Measurements from ENCODE around the gene MRTFB.

Gene MRTFB

GRCh38 chr16:14109782-14110727, 38.9 kb downstream of the MRTFB start:
- Histone ChIP-seq H3K9me3 (ENCODE audit: insufficient read depth, low read length, severe bottlenecking) (no peaks in the 10 kb centered on the region), H3K4me2 (ENCODE audit: insufficient read depth, low read length) (no peak overlapping the region), H3K79me2 (ENCODE audit: insufficient read depth, low read length) (peaks cover 14% of the 10 kb centered on the region; the same call in 1 of the 2 replicates), H3K36me3 (ENCODE audit: insufficient read depth, low read length) (no peaks in the 10 kb centered on the region), H2AFZ (ENCODE audit: low read depth, low read length) (no peak overlapping the region), H3K27ac (ENCODE audit: low read length) (no peak overlapping the region), H3K9ac (ENCODE audit: low read depth, low read length) (no peak overlapping the region), H3K4me3 (ENCODE audit: low read depth in 1 of 2, low read length in 2 of 2) (no peak overlapping the region), H4K20me1 (ENCODE audit: insufficient read depth, low read length) (peaks cover 47% of the 10 kb centered on the region), H3K4me1 (ENCODE audit: insufficient read depth, low read length) (no peaks in the 10 kb centered on the region), H3K27me3 (ENCODE audit: insufficient read depth, low read length, poor library complexity) (no peaks in the 10 kb centered on the region)
- DNase-seq, result no peak
- no peak for ATAC-seq (ENCODE audit: insufficient read depth, low read depth)
- TF ChIP-seq CTCF (IDR thresholded peaks at IDR 0.05; ENCODE audit: borderline replicate concordance, extremely low read depth, low read length, poor library complexity, severe bottlenecking) (no peak), EZH2 (IDR thresholded peaks at IDR 0.05; ENCODE audit: borderline replicate concordance, low read depth, low read length, severe bottlenecking) (no peak)

- Histone ChIP-seq H3K27ac (ENCODE audit: low read length) (no peak overlapping the region), H3K4me1 (ENCODE audit: insufficient read depth, low read length) (no peaks in the 10 kb centered on the region), H3K9ac (ENCODE audit: low read depth, low read length) (no peak overlapping the region), H3K4me3 (ENCODE audit: low read depth in 1 of 2, low read length in 2 of 2) (no peak overlapping the region), H2AFZ (ENCODE audit: low read depth, low read length) (no peak overlapping the region), H3K36me3 (ENCODE audit: insufficient read depth, low read length) (no peaks in the 10 kb centered on the region), H4K20me1 (ENCODE audit: insufficient read depth, low read length) (peaks cover 46% of the 10 kb centered on the region), H3K4me2 (ENCODE audit: insufficient read depth, low read length) (no peak overlapping the region), H3K79me2 (ENCODE audit: insufficient read depth, low read length) (peaks cover 18% of the 10 kb centered on the region), H3K9me3 (ENCODE audit: insufficient read depth, low read length, severe bottlenecking) (no peaks in the 10 kb centered on the region), H3K27me3 (ENCODE audit: insufficient read depth, low read length, poor library complexity) (no peaks in the 10 kb centered on the region)
- DNase-seq, result no peak
- TF ChIP-seq EZH2 (IDR thresholded peaks at IDR 0.05; ENCODE audit: borderline replicate concordance, low read depth, low read length, severe bottlenecking), result no peak
- no peak for TF ChIP-seq CTCF (IDR thresholded peaks at IDR 0.05; ENCODE audit: borderline replicate concordance, extremely low read depth, low read length, poor library complexity, severe bottlenecking)
- no peak for ATAC-seq (ENCODE audit: insufficient read depth, low read depth)
Measured at GRCh38 chr16:14110728-14111251, 39.7 kb downstream of the MRTFB start.

- H3K4me2 ChIP-seq (ENCODE audit: insufficient read depth, low read length), result no peak overlapping the region
- no peak overlapping the region for H3K27ac ChIP-seq (ENCODE audit: low read length)
- no peaks in the 10 kb centered on the region for H3K27me3 ChIP-seq (ENCODE audit: insufficient read depth, low read length, poor library complexity)
- H2AFZ ChIP-seq (ENCODE audit: low read depth, low read length), result no peak overlapping the region
- H4K20me1 ChIP-seq (ENCODE audit: insufficient read depth, low read length), result peaks cover 42% of the 10 kb centered on the region
- no peak overlapping the region for H3K4me3 ChIP-seq (ENCODE audit: low read depth in 1 of 2, low read length in 2 of 2)
- no peak overlapping the region for H3K9ac ChIP-seq (ENCODE audit: low read depth, low read length)
- H3K79me2 ChIP-seq (ENCODE audit: insufficient read depth, low read length), result peaks cover 23% of the 10 kb centered on the region
- TF ChIP-seq CTCF (IDR thresholded peaks at IDR 0.05; ENCODE audit: borderline replicate concordance, extremely low read depth, low read length, poor library complexity, severe bottlenecking), result no peak
- TF ChIP-seq EZH2 (IDR thresholded peaks at IDR 0.05; ENCODE audit: borderline replicate concordance, low read depth, low read length, severe bottlenecking), result no peak
- no peaks in the 10 kb centered on the region for H3K4me1 ChIP-seq (ENCODE audit: insufficient read depth, low read length)
- H3K9me3 ChIP-seq (ENCODE audit: insufficient read depth, low read length, severe bottlenecking), result no peaks in the 10 kb centered on the region
- DNase-seq, result peak; percentile 13
- no peaks in the 10 kb centered on the region for H3K36me3 ChIP-seq (ENCODE audit: insufficient read depth, low read length)
- ATAC-seq (ENCODE audit: insufficient read depth, low read depth), result no peak; the same call in 2 of the 3 replicates
Measured at GRCh38 chr16:14111713-14112538, 40.8 kb downstream of the MRTFB start.
